Central memory CD8-positive, alpha-beta T cell (primary cell): ENCODE results near the gene CLCN3.
"Not testable (repeated sequence)": the region's sequence is repeated elsewhere in the genome, so short reads cannot be mapped to it uniquely, and the experiment has no call there.

Experiments used
- ATAC-seq: fragments of 150-1000 bp; cut with Tn5 transposase; replicated peaks from 2 replicates; pipeline ENCODE4 v1.10.0; 2022; ENCODE audit warnings: mild to moderate bottlenecking, moderate FRiP score, moderate number of reproducible peaks; ENCODE audit not compliant: poor library complexity, severe bottlenecking; ENCODE audit errors: extremely low read depth
- DNase-seq, 2 donors: peaks; one replicate each; pipeline ENCODE4 v3.0.0; 2021; ENCODE audit warnings: low spot score in 2 of 2
- H3K27ac Mint-ChIP-seq: one replicate; pipeline ENCODE4 v1.8.0; 2022; ENCODE audit warnings: low read depth, mild to moderate bottlenecking, moderate library complexity, mixed read lengths
- H3K27me3 Mint-ChIP-seq: one replicate; pipeline ENCODE4 v1.8.0; 2022; ENCODE audit warnings: mixed read lengths
- H3K36me3 Mint-ChIP-seq: one replicate; pipeline ENCODE4 v1.8.0; 2022; ENCODE audit warnings: mild to moderate bottlenecking, moderate library complexity, mixed read lengths; ENCODE audit not compliant: insufficient read depth
- H3K4me1 Mint-ChIP-seq: one replicate; pipeline ENCODE4 v1.8.0; 2022; ENCODE audit warnings: mixed read lengths
- H3K4me3 Mint-ChIP-seq: one replicate; pipeline ENCODE4 v1.8.0; 2022; ENCODE audit warnings: mild to moderate bottlenecking, moderate library complexity, mixed read lengths
- H3K9me3 Mint-ChIP-seq: one replicate; pipeline ENCODE4 v1.8.0; 2022; ENCODE audit warnings: mixed read lengths

The CLCN3 gene

GRCh38 chr4:169745291-169745690 is 124.9 kb downstream of the CLCN3 start:
- H3K4me3 Mint-ChIP-seq: no peak overlapping the region
- peaks cover 32% of the 10 kb centered on the region for H3K36me3 Mint-ChIP-seq
- peaks cover 11% of the 10 kb centered on the region for H3K4me1 Mint-ChIP-seq
- no peaks in the 10 kb centered on the region for H3K9me3 Mint-ChIP-seq
- no peak overlapping the region for H3K27ac Mint-ChIP-seq
- H3K27me3 Mint-ChIP-seq: no peaks in the 10 kb centered on the region
- DNase-seq: no peak
- ATAC-seq: no peak

GRCh38 chr4:169756971-169757574 is 136.7 kb downstream of the CLCN3 start:
- ATAC-seq: peak; percentile 5
- H3K27me3 Mint-ChIP-seq: peaks cover 6% of the 10 kb centered on the region
- H3K4me1 Mint-ChIP-seq: peaks cover 28% of the 10 kb centered on the region
- peak overlapping the region; percentile 85 for H3K4me3 Mint-ChIP-seq
- peaks cover 18% of the 10 kb centered on the region for H3K36me3 Mint-ChIP-seq
- H3K27ac Mint-ChIP-seq: peak overlapping the region; percentile 38
- no peak for DNase-seq
- H3K9me3 Mint-ChIP-seq: no peaks in the 10 kb centered on the region

- no peaks in the 10 kb centered on the region for H3K9me3 Mint-ChIP-seq
- peaks cover 28% of the 10 kb centered on the region for H3K4me1 Mint-ChIP-seq
- H3K27ac Mint-ChIP-seq: peak within 1 kb of the TSS; percentile 38
- H3K36me3 Mint-ChIP-seq: peaks cover 16% of the 10 kb centered on the region
- ATAC-seq (peak; percentile 91), DNase-seq (peak; percentile 84 to 87)
- peaks cover 13% of the 10 kb centered on the region for H3K27me3 Mint-ChIP-seq
- peak within 1 kb of the TSS; percentile 85 for H3K4me3 Mint-ChIP-seq
Observed at GRCh38 chr4:169757575-169758184, 137.3 kb downstream of the CLCN3 start, which contains the start of gene HPF1. Gene HPF1, minus strand, starts transcription at chr4:169757944. Its CDS starts 67 bp downstream, at chr4:169757877.

GRCh38 chr4:169758401-169758962 is 138.1 kb downstream of the CLCN3 start:
- H3K27ac Mint-ChIP-seq: peak overlapping the region; percentile 38
- peak overlapping the region; percentile 85 for H3K4me3 Mint-ChIP-seq
- peaks cover 28% of the 10 kb centered on the region for H3K4me1 Mint-ChIP-seq

GRCh38 chr4:169761846-169762245 is 141.5 kb downstream of the CLCN3 start:
- Mint-ChIP-seq H3K27me3 (peaks cover 18% of the 10 kb centered on the region), H3K4me3 (no peak overlapping the region), H3K27ac (no peak overlapping the region), H3K4me1 (peaks cover 13% of the 10 kb centered on the region), H3K36me3 (peaks cover 7% of the 10 kb centered on the region), H3K9me3 (no peaks in the 10 kb centered on the region)
- ATAC-seq (no peak), DNase-seq (no peak)

More at GRCh38 chr4:169758401-169758962, 138.1 kb downstream of the CLCN3 start:
- Mint-ChIP-seq H3K36me3 (peaks cover 9% of the 10 kb centered on the region), H3K27me3 (peaks cover 18% of the 10 kb centered on the region), H3K9me3 (no peaks in the 10 kb centered on the region)
- no peak for ATAC-seq
- no peak for DNase-seq

- no peak for ATAC-seq
- no peaks in the 10 kb centered on the region for H3K4me1 Mint-ChIP-seq
- no peak overlapping the region for H3K27ac Mint-ChIP-seq
- no peaks in the 10 kb centered on the region for H3K36me3 Mint-ChIP-seq
- peaks cover 33% of the 10 kb centered on the region for H3K27me3 Mint-ChIP-seq
- H3K9me3 Mint-ChIP-seq: no peaks in the 10 kb centered on the region
- H3K4me3 Mint-ChIP-seq: no peak overlapping the region
- DNase-seq: no peak
Observed at GRCh38 chr4:169765835-169766234, 145.5 kb downstream of the CLCN3 start.

- Mint-ChIP-seq H3K36me3 (no peaks in the 10 kb centered on the region), H3K4me3 (no peak overlapping the region), H3K27me3 (peaks cover 34% of the 10 kb centered on the region), H3K27ac (no peak overlapping the region), H3K4me1 (no peaks in the 10 kb centered on the region), H3K9me3 (no peaks in the 10 kb centered on the region)
- ATAC-seq: no peak
- no peak for DNase-seq
Observed at GRCh38 chr4:169766741-169767140, 146.4 kb downstream of the CLCN3 start.

GRCh38 chr4:169768385-169768784 is 148.0 kb downstream of the CLCN3 start:
- H3K27me3 Mint-ChIP-seq: peaks cover 20% of the 10 kb centered on the region
- ATAC-seq: no peak
- no peaks in the 10 kb centered on the region for H3K9me3 Mint-ChIP-seq
- no peaks in the 10 kb centered on the region for H3K4me1 Mint-ChIP-seq
- no peak overlapping the region for H3K4me3 Mint-ChIP-seq
- no peaks in the 10 kb centered on the region for H3K36me3 Mint-ChIP-seq
- DNase-seq: no peak
- H3K27ac Mint-ChIP-seq: no peak overlapping the region

- no peak for ATAC-seq
- H3K4me1 Mint-ChIP-seq: peaks cover 7% of the 10 kb centered on the region
Observed at GRCh38 chr4:169770416-169770815, 150.0 kb downstream of the CLCN3 start.

GRCh38 chr4:169771556-169772080 is 151.2 kb downstream of the CLCN3 start:
- not testable (repeated sequence) for H3K9me3 Mint-ChIP-seq, DNase-seq, H3K27ac Mint-ChIP-seq, ATAC-seq, H3K36me3 Mint-ChIP-seq, H3K4me3 Mint-ChIP-seq
- Mint-ChIP-seq H3K27me3 (peaks cover 50% of the 10 kb centered on the region), H3K4me1 (peaks cover 13% of the 10 kb centered on the region)

More at GRCh38 chr4:169770416-169770815, 150.0 kb downstream of the CLCN3 start:
- Mint-ChIP-seq H3K27me3 (peaks cover 38% of the 10 kb centered on the region), H3K27ac (no peak overlapping the region), H3K4me3 (no peak overlapping the region), H3K36me3 (peaks cover 2% of the 10 kb centered on the region), H3K9me3 (no peaks in the 10 kb centered on the region)
- DNase-seq: no peak
